Mucosa of descending colon (tissue), 3 donors: ENCODE data around the gene DLGAP4. TPM values are rescaled to one million over a fixed set of nuclear protein-coding genes. Genes with fewer than 3 reads are reported as not detected.

Experiments used
- ATAC-seq: fragments of 200-7000 bp; cut with Tn5 transposase; one replicate; pipeline ENCODE4 v1.9.1; 2020; ENCODE audit warnings: mild to moderate bottlenecking, moderate library complexity
- DNase-seq, 3 donors: peaks; one replicate each; pipeline ENCODE4 v3.0.0-alpha.2; 2020
- H3K36me3 ChIP-seq: fragments of 200-600 bp; one replicate; pipeline ENCODE4 v1.8.0; 2021; ENCODE audit warnings: low read depth, mild to moderate bottlenecking
- H3K4me1 ChIP-seq: fragments of 200-600 bp; one replicate; pipeline ENCODE4 v1.8.0; 2021; ENCODE audit warnings: low read depth, mild to moderate bottlenecking
- H3K4me3 ChIP-seq: fragments of 200-600 bp; one replicate; pipeline ENCODE4 v1.8.0; 2021; ENCODE audit warnings: mild to moderate bottlenecking
- H3K9me3 ChIP-seq: fragments of 200-600 bp; one replicate; pipeline ENCODE4 v1.8.0; 2021; ENCODE audit warnings: mild to moderate bottlenecking
- intact Hi-C, 2 donors: fragments of 100-400 bp; cut with DNase I in 1 of 2; cut with micrococcal nuclease in 1 of 2; formaldehyde crosslinking; loops; one replicate each; pipeline versions ENCODE4 v1.11.0 to v1.11.1; 2022; cut with DNase I, micrococcal nuclease
- total RNA-seq, 3 donors: library from RNA; stranded (reverse); fragmentation: NEBNext Ultra II Directional in 2 of 3; extraction: Animal tissue kit (Norgen Biotek cat#: 25700) in 2 of 3; gene quantifications; one replicate each; pipeline versions ENCODE4 v1.2.1 to v1.2.4, GENCODE V29; 2021 to 2023
- TF ChIP-seq, protein P1 (sequence below): fragments of 200-600 bp; IDR thresholded peaks from one replicate; pipeline ENCODE4 v1.8.0; 2022; ENCODE audit warnings: antibody characterized with exemption, mild to moderate bottlenecking
- donor health status: DM: no; HTN: no; CAD: no; lungs with moderate emphysema.
- donor health status: DM: no; HTN: no; CAD: no.
- donor health status: DM: no; HTN: yes; CAD: no.

The DLGAP4 gene
- total RNA-seq, 3 donors from 2014 or later: 40.0 to 66.3 (median 43.5) TPM

GRCh38 chr20:36361406-36361805 is 55.3 kb downstream of the DLGAP4 start:
- intact Hi-C loops: no loop called here
- H3K4me1 ChIP-seq: no peaks in the 10 kb centered on the region
- no peak for DNase-seq
- TF ChIP-seq, protein P1, sequence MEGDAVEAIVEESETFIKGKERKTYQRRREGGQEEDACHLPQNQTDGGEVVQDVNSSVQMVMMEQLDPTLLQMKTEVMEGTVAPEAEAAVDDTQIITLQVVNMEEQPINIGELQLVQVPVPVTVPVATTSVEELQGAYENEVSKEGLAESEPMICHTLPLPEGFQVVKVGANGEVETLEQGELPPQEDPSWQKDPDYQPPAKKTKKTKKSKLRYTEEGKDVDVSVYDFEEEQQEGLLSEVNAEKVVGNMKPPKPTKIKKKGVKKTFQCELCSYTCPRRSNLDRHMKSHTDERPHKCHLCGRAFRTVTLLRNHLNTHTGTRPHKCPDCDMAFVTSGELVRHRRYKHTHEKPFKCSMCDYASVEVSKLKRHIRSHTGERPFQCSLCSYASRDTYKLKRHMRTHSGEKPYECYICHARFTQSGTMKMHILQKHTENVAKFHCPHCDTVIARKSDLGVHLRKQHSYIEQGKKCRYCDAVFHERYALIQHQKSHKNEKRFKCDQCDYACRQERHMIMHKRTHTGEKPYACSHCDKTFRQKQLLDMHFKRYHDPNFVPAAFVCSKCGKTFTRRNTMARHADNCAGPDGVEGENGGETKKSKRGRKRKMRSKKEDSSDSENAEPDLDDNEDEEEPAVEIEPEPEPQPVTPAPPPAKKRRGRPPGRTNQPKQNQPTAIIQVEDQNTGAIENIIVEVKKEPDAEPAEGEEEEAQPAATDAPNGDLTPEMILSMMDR: no peak
- no peak overlapping the region for H3K4me3 ChIP-seq
- H3K36me3 ChIP-seq: no peaks in the 10 kb centered on the region
- H3K9me3 ChIP-seq: no peaks in the 10 kb centered on the region
- no peak for ATAC-seq

DNA sequence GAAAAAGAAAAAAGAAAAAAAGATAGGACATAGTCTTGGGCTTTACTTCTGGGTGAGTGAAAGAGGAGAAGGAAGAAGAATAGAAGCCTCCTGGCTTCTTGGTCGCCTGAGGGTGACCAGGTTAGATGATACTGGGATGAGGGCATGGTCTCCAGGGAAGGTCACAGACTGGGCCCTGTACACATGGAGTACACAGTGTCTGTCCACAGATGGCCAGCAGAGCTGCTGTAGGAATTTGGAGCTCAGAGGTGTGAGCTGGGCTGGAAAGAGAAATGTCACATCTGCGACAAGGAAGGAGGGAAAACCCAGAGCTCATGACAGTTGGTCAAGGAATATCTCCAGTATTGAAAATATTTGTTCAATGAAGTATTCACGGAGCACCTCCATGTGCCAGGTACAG is 56.1 kb downstream of the DLGAP4 start:
- intact Hi-C loops: no loop called here
- Histone ChIP-seq H3K4me3 (no peak overlapping the region), H3K9me3 (no peaks in the 10 kb centered on the region), H3K36me3 (no peaks in the 10 kb centered on the region), H3K4me1 (no peaks in the 10 kb centered on the region)
- no peak for DNase-seq
- no peak for ATAC-seq
- TF ChIP-seq, protein P1: no peak

- H3K4me3 ChIP-seq: no peak overlapping the region
- intact Hi-C loops: no loop called here
- TF ChIP-seq, protein P1: no peak
- no peaks in the 10 kb centered on the region for H3K36me3 ChIP-seq
- no peaks in the 10 kb centered on the region for H3K9me3 ChIP-seq
- ATAC-seq (no peak), DNase-seq (no peak)
- H3K4me1 ChIP-seq: no peaks in the 10 kb centered on the region
These were observed 57.0 kb downstream of the DLGAP4 start for GRCh38 chr20:36362978-36363713.

- intact Hi-C loops: no loop called here
- TF ChIP-seq, protein P1: no peak
- DNase-seq (no peak), ATAC-seq (no peak)
- Histone ChIP-seq H3K4me3 (no peak overlapping the region), H3K36me3 (no peaks in the 10 kb centered on the region), H3K9me3 (no peaks in the 10 kb centered on the region), H3K4me1 (no peaks in the 10 kb centered on the region)
These were observed 58.4 kb downstream of the DLGAP4 start for GRCh38 chr20:36364506-36364905.

GRCh38 chr20:36366623-36367369 is 60.7 kb downstream of the DLGAP4 start:
- intact Hi-C loops: no loop called here
- no peaks in the 10 kb centered on the region for H3K4me1 ChIP-seq
- DNase-seq (no peak), ATAC-seq (no peak)
- H3K9me3 ChIP-seq: no peaks in the 10 kb centered on the region
- TF ChIP-seq, protein P1: no peak
- H3K36me3 ChIP-seq: no peaks in the 10 kb centered on the region
- no peak overlapping the region for H3K4me3 ChIP-seq
